Epithelial cell of esophagus (primary cell): ENCODE measurements around the gene VWA2.
"Not testable (repeated sequence)": the region's sequence is repeated elsewhere in the genome, so short reads cannot be mapped to it uniquely, and the experiment has no call there.

Experiments used
- DNase-seq: peaks from one replicate; pipeline ENCODE4 v3.0.0; 2010; ENCODE audit warnings: low read depth
- H3K4me3 ChIP-seq: 2 replicates; pipeline ENCODE4 v1.5.1; 2011; ENCODE audit warnings: mild to moderate bottlenecking, low read length, control low read depth
- TF ChIP-seq, protein P1 (sequence below): IDR thresholded peaks from 2 replicates; pipeline ENCODE4 v1.5.1; 2011; ENCODE audit warnings: low read depth, mild to moderate bottlenecking, low read length, control low read depth, inconsistent platforms; ENCODE audit not compliant: insufficient read depth; ENCODE audit errors: missing control alignments

Gene VWA2

DNA sequence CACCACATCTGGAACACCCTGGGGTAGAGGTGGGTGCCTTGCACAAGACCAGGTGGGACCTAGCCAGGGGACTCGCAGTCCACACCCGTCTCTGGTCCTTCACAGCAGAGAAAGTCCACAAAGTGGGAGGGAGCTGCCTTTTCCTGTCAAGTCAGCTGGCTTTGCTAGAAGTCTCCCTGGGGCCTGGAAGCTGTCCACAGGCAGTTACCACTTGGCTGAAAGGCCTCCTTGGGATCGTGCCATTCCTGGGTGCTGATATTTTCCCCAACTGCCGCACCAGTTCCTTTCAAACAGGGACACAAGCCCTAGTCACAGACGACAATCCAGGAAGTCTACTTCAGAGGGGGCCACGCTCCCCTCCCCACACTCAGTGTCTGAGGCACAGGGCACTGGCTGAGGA lies 89.8 kb downstream of the VWA2 start:
- H3K4me3 ChIP-seq, result no peak overlapping the region
- TF ChIP-seq, protein P1, sequence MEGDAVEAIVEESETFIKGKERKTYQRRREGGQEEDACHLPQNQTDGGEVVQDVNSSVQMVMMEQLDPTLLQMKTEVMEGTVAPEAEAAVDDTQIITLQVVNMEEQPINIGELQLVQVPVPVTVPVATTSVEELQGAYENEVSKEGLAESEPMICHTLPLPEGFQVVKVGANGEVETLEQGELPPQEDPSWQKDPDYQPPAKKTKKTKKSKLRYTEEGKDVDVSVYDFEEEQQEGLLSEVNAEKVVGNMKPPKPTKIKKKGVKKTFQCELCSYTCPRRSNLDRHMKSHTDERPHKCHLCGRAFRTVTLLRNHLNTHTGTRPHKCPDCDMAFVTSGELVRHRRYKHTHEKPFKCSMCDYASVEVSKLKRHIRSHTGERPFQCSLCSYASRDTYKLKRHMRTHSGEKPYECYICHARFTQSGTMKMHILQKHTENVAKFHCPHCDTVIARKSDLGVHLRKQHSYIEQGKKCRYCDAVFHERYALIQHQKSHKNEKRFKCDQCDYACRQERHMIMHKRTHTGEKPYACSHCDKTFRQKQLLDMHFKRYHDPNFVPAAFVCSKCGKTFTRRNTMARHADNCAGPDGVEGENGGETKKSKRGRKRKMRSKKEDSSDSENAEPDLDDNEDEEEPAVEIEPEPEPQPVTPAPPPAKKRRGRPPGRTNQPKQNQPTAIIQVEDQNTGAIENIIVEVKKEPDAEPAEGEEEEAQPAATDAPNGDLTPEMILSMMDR, result no peak
- no peak for DNase-seq

DNA sequence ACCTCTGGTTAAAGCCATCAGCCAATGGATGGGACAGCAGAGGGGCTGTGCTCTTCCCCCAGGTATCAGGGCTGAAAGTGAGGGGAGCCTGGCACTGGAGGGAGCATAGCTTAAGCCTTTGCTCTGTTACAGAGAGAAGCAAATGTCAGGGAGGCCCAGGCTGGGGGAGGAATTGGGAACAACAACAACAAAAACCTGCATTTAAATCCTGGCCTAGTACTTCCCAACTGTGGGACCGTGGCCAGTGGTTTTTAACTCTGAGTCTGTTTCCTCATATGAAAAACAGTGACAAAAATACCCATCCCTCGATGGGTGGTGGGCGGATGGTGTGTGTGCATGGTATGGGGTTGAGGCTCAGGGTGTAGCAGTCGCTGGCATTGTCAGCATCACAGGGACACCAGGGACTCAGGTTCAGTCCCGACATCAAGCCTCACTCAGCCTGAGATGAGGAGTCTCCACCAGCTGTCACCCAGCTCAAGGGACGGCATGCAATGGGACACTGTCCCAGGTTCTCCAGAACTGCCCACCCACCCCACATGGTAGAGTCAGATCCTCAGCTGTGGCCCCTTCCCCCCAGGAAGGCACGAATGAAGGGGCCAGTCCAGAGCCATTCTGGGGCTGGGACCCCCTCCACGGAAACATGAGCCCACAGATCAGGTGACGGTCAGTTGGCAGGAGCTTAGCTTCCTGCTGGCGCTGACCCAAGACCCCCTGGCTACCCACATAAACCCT lies 90.7 kb downstream of the VWA2 start:
- DNase-seq, result no peak
- H3K4me3 ChIP-seq, result no peak overlapping the region
- TF ChIP-seq, protein P1, result no peak

DNA sequence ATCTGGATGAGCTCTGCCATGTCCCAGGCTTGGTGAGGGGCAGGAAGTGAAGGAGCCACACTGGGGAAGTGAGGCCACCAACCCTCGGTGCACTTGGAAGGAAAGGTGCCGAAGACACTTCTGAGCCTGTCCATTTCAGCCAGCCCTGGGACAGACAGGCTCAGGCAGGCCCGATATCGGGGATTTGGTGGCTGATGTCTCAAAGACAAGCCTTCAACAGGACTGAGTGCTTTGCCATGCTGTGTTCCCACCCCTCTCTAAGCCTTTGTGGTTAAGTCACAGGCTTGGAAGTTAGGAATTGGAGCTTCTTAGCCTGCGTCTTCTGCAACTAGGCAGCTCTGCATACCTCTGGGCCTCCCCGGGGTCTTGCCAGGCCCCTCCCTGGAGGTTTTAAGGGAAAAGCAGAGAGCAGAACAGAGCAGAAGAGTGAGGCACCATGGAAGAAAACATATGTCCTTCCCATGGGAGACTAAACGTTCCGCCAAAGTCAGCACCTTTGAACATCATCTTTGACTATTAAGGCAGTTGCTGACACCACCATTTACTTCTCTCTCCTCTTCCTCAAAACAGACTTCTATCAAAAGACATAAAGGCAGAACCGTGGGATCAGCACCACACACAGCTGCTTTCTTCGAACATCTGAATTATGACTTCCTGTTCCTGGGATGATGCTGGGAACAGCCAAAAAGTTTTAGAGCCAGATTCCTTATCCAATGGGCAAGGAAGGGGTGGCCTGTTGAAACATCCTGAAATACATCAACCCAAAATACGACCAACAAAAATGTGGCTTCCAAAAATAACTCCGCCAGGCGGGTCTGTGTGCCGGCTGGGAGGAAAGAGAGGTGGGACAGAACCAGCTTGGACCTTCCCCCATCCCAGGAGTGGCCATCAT lies 93.5 kb downstream of the VWA2 start:
- peak; percentile 63 for DNase-seq
- no peak overlapping the region for H3K4me3 ChIP-seq
- TF ChIP-seq, protein P1, result no peak

DNA sequence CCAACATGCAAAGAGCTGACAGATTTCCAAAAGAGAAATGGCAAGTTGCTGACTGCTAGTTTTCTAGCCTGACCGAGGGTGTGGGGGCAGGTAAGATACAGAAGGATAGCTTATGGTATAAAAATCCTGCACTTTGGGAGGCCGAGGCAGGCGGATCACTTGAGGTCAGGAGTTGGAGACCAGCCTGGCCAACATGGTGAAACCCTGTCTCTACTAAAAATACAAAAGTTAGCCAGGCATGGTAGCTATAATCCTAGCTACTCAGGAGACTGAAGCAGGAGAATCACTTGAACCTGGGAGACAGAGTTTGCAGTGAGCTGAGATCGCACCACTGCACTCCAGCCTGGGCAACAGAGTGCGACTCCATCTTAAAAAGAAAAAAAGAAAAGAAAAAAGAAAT lies 94.4 kb downstream of the VWA2 start:
- not testable (repeated sequence) for H3K4me3 ChIP-seq, DNase-seq

DNA sequence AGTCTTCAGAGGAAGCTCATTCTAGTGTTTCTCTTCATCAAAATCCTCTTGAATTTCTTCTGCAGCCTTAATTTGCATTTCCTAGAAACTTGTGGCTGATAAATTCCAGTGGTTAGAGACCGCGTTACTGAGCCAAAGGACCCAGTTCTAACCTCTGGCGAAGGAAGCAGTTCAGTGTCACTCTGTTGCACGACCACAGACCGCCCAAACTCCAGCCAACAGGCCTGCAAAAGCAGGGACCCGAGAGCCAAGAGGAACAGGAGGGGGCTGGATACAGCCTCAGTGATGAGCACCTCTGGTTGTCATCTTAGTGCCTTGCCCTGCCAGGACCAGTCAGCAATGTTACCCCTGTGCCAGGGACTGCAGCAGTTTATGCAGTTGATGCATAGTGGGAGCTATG lies 95.2 kb downstream of the VWA2 start:
- H3K4me3 ChIP-seq, result no peak overlapping the region
- DNase-seq, result no peak
- TF ChIP-seq, protein P1, result no peak

DNA sequence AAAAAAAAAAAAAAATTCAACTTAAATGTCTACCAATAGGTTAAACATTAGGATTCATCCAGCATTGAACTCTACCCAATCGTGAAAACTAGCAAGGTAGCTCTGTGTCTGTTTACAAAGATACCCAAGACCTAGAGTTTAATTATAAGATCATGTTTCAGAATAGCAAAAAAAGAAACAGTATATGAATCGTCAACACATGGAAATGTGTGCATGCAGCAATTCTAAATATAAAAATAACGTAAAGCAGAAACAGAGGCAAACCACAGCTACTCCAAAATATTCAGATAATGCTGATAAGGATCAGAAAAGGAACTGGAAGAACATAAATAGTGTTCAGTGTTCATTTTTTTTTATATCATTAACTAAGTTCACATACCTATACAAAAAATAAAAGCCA lies 96.6 kb downstream of the VWA2 start:
- no peak overlapping the region for H3K4me3 ChIP-seq
- no peak for DNase-seq
- TF ChIP-seq, protein P1, result no peak

DNA sequence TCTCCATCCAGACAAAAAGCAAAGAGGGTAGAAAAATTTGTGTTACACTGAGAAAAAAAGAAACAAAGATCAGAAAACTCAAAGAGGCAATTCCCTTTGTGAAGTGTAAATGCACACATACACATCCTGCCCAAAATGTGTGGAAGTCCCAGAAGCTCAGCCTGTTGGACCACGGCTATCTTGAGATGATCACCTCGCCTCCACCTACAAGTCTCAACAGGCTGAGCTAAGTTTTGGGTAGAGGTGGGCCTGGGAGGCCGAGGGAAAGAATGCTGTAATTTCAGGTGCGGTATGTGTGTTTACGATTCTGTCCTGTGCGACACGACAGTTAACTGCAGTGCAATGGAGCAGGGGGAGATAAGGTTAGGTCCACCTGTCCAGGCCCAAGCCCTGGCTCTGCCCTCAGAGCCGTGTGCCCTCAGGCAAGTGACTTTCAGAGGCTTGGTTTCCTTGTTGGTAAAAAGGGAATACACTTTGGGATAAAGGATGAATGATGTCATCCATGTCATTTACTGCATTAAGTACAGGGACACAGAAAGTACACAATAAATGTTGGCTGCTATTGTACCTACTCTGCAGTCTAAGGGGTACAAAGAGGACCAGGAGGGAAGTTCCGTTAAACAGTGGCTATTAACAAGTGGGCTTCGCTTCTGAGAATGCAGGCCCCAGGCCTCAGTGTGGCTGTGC lies 97.9 kb downstream of the VWA2 start:
- H3K4me3 ChIP-seq, result no peak overlapping the region
- peak; percentile 36 for DNase-seq
- TF ChIP-seq, protein P1, result no peak
